DMS53 treated with DMSO at 0.1 percent for 48 hours (cell line): Measurements from ENCODE around the gene ZFHX3.

ENCODE experiments used
- DNase-seq: peaks from one replicate; lab custom pipeline; 2025; ENCODE audit not compliant: unreplicated experiment; lab: John Stamatoyannopoulos, UW

The ZFHX3 gene

DNA sequence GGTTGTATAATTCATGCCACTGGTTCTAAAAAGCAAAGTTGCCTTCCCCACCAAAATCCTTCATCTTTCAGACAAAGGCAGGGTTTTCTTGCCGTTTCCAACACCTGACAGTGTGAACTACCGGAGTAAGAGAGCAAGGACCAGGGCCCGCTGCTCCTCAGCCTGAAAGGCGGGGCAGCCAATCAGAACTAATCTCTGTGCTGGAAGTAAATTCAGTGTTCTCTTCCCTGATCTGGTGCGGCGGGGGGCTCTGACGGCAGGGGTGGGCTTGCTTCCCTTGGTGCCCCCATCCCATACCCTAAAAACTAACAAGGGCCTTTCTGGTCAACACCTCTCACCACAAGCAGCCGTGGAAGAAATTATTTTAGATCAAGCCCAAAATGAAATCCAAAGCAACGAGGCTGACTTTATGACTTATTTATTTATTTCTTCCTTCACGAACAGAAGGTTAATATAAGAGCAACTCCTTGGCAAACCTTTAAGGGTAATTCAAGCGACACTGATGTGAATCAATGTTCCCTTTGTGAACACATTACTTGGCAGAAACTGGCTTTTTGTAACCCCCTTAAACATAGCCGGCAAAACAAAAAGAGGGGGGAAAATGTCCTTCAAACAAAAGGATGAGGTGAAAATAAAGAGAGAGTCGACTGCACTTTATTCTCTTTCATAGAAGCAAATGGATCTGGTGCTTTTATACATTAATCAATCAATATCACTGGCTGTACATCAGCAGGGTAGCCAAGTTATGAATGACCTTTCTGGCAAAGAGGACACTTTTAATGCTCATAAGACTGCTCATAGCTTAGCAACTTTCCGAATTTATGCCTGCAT lies 189.9 kb downstream of the ZFHX3 start:
- DNase-seq = no peak

DNA sequence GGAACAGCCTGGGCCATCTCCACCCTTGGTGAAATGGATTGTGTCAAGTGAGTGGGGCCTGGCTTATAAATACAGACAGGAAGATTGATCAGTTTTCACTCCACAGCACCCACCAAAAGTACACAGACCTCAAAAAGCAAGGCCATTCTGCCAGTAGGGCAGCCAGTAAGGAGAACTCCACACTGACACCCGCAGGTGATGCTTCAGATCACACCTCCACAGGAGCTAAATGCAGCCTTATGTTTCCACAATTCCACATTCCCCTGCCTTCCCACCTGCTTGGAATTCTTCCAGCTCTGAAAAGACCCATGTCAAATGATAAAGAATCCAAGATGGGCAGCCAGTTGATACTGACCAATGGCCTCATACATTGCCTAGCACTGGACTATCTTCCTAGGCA lies 191.1 kb downstream of the ZFHX3 start:
- no peak for DNase-seq

DNA sequence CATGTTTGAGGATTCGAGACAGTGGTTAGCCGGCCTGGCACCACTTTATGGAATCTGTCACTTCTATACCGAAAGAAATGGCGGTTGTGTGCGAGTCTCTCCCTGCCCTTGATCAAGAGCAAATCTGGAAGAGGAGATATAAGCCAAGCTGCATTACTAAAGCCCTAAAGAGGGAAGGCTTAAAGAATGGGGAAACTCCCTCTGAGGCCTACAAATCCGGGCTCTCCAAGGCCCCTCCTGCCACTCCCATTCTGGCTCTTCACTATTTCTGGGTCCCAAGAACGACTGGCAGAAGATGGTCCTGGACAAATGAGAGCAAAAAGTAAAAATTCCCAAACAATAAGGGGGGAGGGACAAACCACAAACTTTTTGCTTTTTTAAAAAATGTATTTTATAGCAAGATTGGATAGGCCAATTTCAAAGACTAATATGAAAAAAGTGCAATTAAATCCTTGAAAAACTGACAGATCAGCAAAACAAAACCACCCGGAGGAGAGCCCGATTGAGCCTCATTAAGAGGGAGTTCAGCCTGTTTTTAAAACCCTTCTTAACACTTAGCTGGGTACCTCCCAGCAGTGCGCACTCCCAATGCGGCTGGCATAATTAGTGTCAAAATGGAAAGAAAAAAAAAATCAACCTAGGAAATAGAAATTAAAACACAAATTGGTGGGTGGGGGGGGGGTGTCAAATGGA lies 193.5 kb downstream of the ZFHX3 start:
- no peak for DNase-seq

DNA sequence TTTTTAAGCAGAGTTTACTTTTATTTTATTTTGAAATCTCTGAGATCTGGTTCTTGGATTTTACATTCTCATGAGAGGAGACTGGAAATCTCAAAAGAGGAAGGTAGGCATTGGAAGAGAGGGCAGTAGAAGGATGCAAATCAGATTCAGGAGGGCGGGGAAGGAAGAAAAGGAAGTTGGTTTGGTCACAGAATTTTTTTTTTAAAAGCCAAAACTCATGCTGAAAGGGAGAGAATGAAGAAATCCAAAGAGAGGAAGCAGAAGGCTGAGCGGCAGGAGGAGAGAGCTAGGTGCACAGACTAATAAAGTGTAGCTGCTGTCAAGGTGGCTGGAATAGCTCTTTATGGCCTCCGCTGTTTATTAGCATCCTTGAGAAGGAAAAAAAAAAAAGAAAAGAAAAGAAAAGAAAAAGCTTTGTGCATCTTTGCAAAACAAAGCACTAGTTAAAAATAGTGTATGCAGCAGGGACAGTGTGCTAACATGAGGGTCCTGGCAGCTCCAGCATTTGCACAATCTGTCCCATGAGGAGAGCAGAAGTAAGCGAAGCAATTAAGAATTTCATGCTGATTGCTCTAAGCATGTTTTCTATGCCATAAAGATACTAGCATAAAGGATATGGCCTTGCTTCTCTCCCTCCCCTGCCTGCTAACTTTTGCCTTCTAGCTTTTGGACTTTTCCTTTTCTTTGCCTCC lies 194.2 kb downstream of the ZFHX3 start:
- no peak for DNase-seq

DNA sequence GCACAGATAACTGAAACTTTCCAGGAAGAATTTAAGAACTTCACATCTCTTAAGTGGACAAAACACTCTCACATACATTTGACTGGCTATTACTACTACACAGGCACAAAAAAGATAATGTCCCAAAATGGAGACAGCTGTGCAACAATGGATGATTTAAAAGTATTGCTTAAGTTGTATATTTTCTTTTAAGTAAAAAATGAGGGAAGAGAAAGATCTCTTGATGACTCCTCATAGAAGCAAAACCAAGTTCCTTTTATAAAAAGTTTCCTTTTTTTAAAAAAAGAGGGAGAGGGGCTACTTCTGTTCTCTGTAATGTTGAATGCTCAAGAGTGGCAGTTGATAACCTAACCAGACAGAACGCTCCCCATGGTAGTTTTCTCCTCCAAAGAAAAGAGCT lies 195.5 kb downstream of the ZFHX3 start:
- DNase-seq = no peak

DNA sequence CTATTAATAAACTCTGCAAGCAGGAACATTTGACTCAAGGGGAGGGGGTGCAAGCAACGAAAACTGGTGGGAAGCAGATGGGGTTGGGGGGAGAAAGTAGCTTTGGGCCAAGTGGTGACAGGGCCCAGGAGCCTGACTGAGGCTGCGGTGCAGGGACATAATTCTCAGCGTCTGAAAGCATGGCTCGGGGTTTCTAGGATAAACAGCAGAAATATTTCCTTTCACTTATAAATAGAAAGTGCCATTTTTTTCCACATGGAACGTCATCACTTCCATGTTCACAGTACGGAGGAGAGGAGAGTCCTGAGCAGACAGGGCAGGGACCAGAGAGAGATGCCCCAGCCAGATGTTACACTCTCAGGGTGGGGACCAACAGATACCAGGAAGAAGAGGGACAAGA lies 197.1 kb downstream of the ZFHX3 start:
- DNase-seq = no peak

DNA sequence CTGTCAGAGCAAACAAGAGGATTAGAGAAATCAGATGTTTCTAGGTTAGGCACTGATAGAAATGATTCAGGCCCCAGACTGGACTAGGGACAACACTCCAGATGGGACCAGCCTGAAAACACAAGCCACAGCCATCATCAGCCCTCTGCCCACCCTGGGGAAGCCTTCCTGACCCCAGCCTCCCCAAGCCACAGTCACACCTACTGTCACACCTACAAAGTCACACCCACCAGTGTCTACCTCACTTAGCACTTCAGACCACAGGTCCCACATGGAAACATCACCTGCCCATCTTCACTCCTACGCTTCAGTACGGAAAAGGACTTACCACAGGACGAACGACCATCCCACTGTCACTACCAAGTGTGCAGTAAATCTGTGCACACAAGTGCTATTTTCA lies 197.9 kb downstream of the ZFHX3 start:
- no peak for DNase-seq

DNA sequence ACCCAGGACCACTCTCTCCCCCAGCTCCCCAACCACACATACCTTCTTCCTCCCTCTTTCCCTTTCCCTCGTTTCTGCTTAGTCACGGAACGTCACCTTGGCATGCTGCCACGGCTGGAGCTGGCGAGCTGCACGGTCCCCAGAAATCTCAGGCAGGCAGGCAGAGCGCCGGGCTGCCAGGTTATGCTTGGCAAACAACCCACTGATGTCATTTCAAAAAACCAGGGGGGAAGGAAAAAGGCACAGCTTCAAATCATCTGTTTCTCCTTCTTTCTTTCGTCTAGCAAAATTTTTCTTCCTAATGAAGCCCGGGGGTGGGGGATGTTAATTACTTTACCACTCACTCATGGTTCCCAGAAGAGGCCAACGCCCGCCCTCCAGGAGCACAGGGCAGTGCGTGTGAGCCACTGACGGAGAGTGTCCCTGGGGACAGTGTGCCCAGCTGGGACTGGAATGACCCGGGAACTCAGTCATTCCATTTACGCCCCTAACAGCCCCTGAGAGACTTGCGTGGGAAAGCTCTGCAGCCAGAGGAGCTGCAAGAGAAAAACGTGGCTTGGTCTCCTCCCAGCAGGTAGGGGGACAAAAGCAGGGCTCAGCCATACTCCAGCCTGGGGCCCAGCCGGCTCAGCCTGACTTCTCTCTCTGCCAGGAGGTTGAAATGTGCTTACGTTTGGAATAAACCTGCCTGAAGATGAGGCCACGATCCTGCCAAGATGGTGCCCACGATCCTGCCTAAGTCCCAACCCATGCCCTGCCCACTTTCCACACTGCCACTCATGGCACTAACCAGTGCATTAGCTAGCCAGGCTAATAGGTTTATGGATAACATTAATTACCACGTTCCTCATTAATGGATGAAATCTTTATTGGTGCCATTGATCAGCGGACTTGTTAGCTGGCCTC lies 198.9 kb downstream of the ZFHX3 start:
- no peak for DNase-seq

DNA sequence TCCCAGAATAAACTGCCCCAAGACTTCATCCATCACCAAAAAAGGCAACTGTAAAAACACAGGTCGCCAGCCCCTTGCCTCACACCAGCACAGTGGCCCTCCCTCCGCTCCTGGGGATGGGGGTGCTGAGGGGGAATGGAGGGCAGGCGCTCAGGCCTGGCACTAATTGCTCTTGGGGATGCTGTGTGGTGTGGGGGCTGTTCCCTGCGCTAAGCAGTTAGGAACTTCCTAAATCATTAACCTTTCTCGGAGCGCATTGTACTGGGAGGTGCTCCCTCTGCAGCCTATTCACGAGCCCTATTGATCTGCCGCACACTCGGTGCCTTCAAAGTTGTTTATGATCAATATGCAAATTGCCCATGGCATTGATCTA lies 199.9 kb downstream of the ZFHX3 start:
- DNase-seq = no peak

DNA sequence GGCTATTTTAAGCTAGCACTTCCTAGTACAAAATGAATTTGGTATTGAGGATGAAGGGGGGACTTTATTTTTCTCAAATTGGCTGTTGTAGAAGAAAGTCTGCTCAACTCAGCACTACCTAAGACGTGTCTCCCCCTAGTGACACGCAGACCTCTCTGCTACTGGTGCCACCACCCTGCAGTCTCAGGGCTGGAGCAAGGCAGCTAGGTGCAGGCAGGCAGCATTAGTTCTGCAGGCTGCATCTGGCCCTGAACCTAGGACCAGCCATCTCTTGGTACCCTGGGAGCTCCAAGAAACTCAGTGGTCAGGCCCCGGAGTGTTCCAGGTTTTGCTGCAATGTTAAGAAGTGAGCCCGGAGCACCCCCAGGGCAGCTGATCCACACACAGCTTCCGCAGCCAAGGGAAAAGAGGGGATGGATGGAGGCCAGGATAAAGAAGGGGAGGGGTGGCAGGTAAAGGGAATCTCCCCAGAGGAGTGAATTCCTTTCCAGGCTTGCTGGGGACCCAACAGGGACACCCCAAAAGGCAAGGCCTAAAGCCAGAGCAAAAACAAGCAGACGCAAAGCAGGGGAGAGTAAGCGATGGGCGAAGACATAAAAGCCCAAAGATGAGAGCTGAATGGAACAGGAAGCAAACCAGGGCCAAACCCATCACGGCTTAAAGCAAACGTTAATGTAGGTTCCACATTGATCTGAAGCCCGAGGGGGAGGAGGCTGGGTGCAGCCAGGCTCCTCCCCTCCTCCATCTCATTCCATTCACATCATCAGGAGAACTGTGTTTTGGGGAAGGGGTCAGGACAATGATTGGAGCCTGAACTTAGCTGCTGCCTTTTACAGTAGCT lies 200.5 kb downstream of the ZFHX3 start:
- no peak for DNase-seq

DNA sequence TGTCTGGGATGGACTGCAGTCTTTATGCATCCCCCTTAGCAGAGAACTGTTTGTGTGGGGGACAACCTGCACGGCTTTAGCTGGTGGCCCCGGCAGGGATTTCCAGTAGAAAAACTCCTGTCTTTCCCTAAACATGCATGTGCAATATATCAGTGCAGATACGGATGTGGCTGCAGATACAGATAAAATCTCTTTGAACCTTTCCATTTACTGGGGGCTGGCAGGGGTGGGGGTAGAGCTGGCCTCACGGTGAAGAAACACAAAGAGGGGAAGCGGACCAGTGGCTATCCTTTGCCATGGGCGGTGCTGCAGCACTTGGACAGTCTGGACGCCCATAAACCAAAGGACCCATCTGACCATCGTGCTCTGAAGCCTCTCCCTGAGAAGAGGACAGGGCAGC lies 201.3 kb downstream of the ZFHX3 start:
- DNase-seq = no peak

DNA sequence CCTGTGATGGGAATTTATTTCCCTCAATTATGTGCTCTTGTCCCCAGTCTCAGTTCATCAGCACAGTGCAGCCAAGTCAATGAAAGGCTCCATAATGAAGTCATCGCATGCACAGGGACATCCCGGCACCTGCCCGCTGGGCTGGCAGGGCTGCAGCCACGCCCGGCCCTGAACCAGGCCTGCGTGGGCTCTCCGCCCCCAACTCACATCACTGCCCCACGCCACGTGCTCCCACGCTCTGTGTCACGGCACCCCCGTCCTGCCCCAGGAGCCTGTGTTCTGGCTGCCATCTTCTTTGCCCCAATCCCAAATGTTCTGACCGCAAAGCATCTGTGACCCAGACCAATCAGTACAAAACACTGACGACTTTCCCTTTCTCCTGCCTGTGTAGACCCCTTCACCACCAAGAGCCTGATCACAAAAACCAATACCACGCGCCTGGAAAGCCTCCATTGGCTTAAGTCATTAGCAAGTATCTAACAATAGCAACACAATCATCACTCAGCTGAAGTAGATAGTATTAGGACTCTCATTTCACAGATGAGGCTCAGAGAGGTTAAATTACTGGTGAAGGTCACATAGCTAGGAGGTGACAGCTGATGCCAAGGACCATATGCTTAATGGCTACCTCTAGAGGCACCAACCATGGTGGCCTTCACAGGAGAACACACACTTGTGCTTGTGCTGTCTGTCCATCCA lies 202.5 kb downstream of the ZFHX3 start:
- no peak for DNase-seq

DNA sequence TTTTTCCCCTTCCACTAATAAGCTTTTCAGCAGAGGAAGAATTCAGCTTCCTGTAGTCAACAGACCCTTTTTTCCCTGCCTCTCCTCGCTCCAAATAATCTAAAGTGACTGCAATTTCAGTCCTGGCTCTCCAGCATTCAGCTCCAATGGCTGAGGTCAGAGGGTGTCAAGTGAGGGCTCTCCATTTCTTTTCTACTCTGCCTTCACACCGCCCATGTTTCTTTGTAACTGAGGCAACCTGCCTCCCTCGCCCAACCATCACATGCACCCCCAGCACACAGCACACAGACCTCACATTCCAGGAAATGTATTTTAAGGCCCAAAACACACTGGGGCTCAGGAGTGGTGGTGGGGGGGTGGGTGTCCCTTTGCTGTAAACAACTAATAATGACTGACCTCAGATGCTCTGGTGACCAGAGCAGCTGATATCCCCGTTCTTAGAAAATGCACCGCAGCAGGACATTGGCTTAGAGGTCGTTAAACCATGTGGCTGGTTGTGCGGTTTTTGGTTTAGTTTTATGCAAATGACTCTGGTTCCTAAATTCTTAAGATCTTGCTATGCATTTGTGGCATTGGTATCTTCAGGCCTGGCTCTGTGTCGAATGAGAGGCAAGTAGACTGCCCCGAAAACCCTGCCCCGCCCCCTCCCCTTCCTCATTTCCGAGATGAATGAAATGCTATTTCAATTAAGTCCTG lies 203.6 kb downstream of the ZFHX3 start:
- no peak for DNase-seq

DNA sequence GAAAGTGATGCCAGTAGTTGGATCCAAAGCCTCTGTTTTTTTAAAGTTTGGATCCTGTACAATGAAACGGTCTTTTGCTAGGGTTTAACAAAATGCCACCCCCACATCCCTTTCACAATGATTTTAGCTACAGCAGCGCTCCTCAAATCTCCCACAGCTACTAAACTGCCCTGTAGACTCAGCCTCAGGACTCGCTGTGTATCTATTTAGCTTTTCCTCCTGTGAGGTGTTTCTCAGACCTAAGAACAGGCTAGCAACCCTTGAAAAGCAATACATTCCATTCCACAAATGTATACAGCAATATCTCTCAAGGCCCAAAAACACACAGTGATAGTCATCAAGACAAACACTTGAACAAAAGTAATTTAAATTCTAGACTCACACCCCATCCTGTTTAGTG lies 206.4 kb downstream of the ZFHX3 start:
- DNase-seq = no peak

DNA sequence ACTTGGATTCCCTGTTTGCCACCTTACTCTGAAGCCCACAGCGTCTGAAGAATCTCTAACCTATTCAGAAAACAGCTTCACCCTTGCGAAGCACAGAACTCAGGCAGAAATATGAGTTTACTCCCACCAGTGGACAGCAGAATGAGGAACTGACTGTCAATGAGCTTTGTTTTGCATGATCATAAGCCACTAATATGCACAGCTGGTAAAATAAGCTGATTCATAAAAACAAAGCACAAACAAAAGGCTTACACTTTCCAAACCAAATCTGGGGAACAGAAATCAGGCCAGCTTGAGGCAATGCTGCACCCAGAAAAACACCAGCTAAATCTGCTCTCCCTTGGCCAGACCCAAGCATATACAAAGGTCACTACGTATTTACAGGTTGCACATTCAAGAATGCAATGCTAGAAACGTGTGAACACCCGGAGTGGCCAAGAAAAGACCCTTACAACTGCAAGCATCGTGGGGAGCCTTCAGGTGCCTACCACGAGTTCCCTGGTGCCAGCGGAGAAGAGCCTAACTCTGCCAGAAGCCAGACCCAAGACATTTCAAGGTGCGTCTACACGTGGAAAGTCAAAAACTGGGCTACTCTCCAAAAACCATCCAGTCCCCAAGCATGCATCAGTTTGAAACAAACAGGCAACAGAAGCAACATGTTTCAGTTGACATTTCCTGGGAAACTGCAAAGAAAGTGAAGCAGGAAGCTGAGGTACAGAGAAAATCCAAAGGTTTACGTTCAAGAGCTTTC lies 207.1 kb downstream of the ZFHX3 start:
- DNase-seq = no peak

DNA sequence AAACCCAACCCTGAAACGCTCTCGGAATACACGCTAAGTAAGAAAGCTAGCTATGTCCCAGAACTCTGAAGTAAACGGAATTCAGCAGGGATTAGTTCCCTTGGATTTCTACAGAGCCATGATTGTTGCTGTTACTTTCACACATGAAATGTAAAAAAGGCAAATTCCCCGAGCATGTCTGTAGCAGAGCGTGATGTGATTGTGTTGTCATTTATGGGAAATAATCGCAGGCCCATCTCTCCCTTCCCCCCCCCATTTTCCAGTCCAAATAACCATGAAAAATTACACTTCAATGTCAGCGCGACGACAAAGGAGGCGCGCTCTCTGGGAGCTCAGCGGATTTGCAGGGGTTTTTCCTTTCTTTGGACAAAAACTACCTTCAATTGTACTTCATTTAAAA lies 209.0 kb downstream of the ZFHX3 start:
- no peak for DNase-seq

DNA sequence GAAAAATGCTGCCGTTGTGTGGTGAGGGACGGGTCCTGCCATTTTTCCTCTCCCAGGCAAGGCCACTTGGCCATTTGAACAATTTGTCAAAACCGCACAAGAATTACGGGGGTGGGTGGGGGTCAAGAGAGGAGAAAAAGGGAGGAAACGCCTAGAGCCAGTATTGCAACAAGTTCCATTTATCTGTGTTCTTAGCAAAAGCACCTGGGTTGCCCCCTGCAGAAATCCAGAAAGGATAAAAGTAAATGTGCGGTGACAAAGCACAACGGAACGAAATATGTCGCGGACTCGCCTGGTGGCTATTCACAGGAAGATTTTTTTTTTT lies 209.4 kb downstream of the ZFHX3 start:
- DNase-seq = no peak

DNA sequence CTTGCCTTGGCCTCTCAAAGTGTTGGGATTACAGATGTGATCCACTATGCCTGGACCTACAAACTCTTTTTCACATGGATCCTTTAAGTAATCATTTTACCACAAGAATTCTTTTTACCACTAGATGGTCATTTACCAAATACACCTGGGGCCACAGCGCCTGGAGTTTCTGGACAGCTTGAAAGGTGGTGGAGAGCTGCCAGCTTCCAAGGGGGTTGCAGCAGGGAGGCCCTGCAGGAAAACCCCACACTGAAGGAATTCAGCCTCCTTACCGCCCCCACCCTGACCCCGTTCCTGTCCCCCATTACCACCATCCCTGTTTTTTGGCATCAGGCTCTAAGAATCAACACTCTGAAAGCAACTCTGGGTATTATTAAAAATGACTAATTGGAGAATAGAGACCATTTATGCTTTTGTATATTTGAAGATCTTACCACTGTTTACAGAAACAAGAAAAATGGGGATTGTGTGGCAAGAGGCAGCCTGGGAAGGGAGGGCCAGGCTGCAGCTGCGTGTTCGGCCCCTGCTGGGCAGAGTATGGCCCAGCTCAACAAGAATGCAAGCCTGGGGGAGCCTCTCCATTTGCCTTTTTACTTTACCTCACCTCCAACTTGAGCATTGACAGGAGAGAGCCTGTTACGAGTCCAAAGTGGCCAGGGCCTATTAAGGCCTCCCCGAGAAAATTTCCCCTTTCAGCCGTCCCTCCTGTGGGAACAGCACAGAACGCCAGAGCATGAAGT lies 209.9 kb downstream of the ZFHX3 start:
- no peak for DNase-seq
